Tibial nerve (tissue), 4 donors: Measurements from ENCODE around the gene PYCR2. TPM values are rescaled to one million over a fixed set of nuclear protein-coding genes. Genes with fewer than 3 reads are reported as not detected.

Source experiments
- DNase-seq, 2 donors: peaks; one replicate each; pipeline ENCODE4 v3.0.0-alpha.2; 2019; ENCODE audit warnings: low spot score in 2 of 2
- H3K27ac ChIP-seq, 4 donors: fragments of 200-600 bp; sonication (generic) in 3 of 4; one replicate each; pipeline ENCODE4 v1.5.1; 2017 to 2019; ENCODE audit warnings: mild to moderate bottlenecking in 1 of 4
- H3K27me3 ChIP-seq, 2 donors: fragments of 200-600 bp; sonication (generic) in 1 of 2; one replicate each; pipeline versions ENCODE4 v1.5.1 to v1.6.0; 2017 to 2019
- H3K36me3 ChIP-seq, 3 donors: fragments of 200-600 bp; sonication (generic); one replicate each; pipeline ENCODE4 v1.5.1; 2018 to 2019
- H3K4me1 ChIP-seq, 4 donors: fragments of 200-600 bp; sonication (generic) in 3 of 4; one replicate each; pipeline ENCODE4 v1.5.1; 2017 to 2019
- H3K4me3 ChIP-seq, 4 donors: fragments of 200-600 bp; sonication (generic) in 3 of 4; one replicate each; pipeline ENCODE4 v1.5.1; 2017 to 2019; ENCODE audit warnings: mild to moderate bottlenecking in 1 of 4, moderate library complexity in 1 of 4
- H3K9me3 ChIP-seq, 4 donors: fragments of 200-600 bp; sonication (generic) in 3 of 4; one replicate each; pipeline ENCODE4 v1.5.1; 2017 to 2019
- CTCF ChIP-seq, 5 experiments: fragments of 200-600 bp in 3 of 5; fragments of 450-650 bp in 2 of 5; sonication (generic) in 3 of 5; IDR thresholded peaks; one replicate each; pipeline ENCODE4 v1.5.1; 2016 to 2019; ENCODE audit warnings: antibody characterized with exemption in 5 of 5, mild to moderate bottlenecking in 3 of 5, moderate library complexity in 2 of 5
- EP300 ChIP-seq, 2 donors: sonication (generic); formaldehyde crosslinking; IDR thresholded peaks; one replicate each; pipeline ENCODE4 v1.6.1; 2017; ENCODE audit warnings: antibody characterized with exemption in 2 of 2, mild to moderate bottlenecking in 1 of 2
- POLR2A ChIP-seq, 2 donors: fragments of 450-650 bp; IDR thresholded peaks; one replicate each; pipeline ENCODE4 v1.6.1; 2017; ENCODE audit warnings: antibody characterized with exemption in 2 of 2, mild to moderate bottlenecking in 2 of 2, moderate library complexity in 2 of 2
- WGBS, 2 donors: methylation state at CpG; one replicate each; pipeline ENCODE4 v1.1.5; 2018; 5-methylcytosine and 5-hydroxymethylcytosine counted together
- total RNA-seq, 4 donors: library from RNA; depleted of rRNA; stranded (reverse); fragments of >200 nt; gene quantifications; one replicate each; pipeline ENCODE4 v1.1.0, GENCODE V29; 2016

PYCR2 gene
- total RNA-seq, 4 donors from 2014 or later: 54.2 to 80.8 (median 59.0) TPM

- Histone ChIP-seq H3K4me1 (peaks cover 0 to 4% (median 0%) of the 10 kb centered on the region in 4 donors), H3K36me3 (no peaks in the 10 kb centered on the region), H3K4me3 (no peak overlapping the region), H3K9me3 (no peaks in the 10 kb centered on the region), H3K27me3 (peaks cover 0 to 9% of the 10 kb centered on the region in 2 donors), H3K27ac (no peak overlapping the region)
- DNase-seq: no peak
- 59 to 68% methylated on average over 4 of the region's 4 CpGs for WGBS, 2 donors
- TF ChIP-seq CTCF (IDR thresholded peaks at IDR 0.05) (no peak), EP300 (IDR thresholded peaks at IDR 0.05) (no peak), POLR2A (IDR thresholded peaks at IDR 0.05) (no peak)
Measured at GRCh38 chr1:225946082-225946620, 22.1 kb upstream of the PYCR2 start.

- Histone ChIP-seq H3K4me1 (peaks cover 0 to 10% (median 0%) of the 10 kb centered on the region in 4 donors), H3K27me3 (peaks cover 0 to 3% of the 10 kb centered on the region in 2 donors), H3K9me3 (no peaks in the 10 kb centered on the region), H3K27ac (no peak overlapping the region), H3K4me3 (no peak overlapping the region), H3K36me3 (no peaks in the 10 kb centered on the region)
- TF ChIP-seq CTCF (IDR thresholded peaks at IDR 0.05) (no peak), POLR2A (IDR thresholded peaks at IDR 0.05) (no peak), EP300 (IDR thresholded peaks at IDR 0.05) (no peak)
- WGBS, 2 donors: 42 to 57% methylated on average over 4 of the region's 4 CpGs
- no peak for DNase-seq
Measured at GRCh38 chr1:225945564-225945963, 21.5 kb upstream of the PYCR2 start.

- Histone ChIP-seq H3K4me1 (peaks cover 0 to 10% (median 0%) of the 10 kb centered on the region in 4 donors), H3K27ac (no peak overlapping the region), H3K4me3 (no peak overlapping the region), H3K27me3 (peaks cover 0 to 4% of the 10 kb centered on the region in 2 donors), H3K36me3 (no peaks in the 10 kb centered on the region), H3K9me3 (no peaks in the 10 kb centered on the region)
- TF ChIP-seq CTCF (IDR thresholded peaks at IDR 0.05): no peak
- TF ChIP-seq POLR2A (IDR thresholded peaks at IDR 0.05): no peak
- no peak for TF ChIP-seq EP300 (IDR thresholded peaks at IDR 0.05)
- DNase-seq: no peak
- WGBS, 2 donors: 76 to 81% methylated on average over 7 of the region's 7 CpGs
Measured at GRCh38 chr1:225944951-225945350, 20.9 kb upstream of the PYCR2 start.

- TF ChIP-seq EP300 (IDR thresholded peaks at IDR 0.05): no peak
- no peak for TF ChIP-seq CTCF (IDR thresholded peaks at IDR 0.05)
- no peak for TF ChIP-seq POLR2A (IDR thresholded peaks at IDR 0.05)
- 85 to 97% methylated on average over 2 of the region's 2 CpGs for WGBS, 2 donors
- Histone ChIP-seq H3K9me3 (no peaks in the 10 kb centered on the region), H3K36me3 (no peaks in the 10 kb centered on the region), H3K4me1 (peaks cover 0 to 10% (median 0%) of the 10 kb centered on the region in 4 donors), H3K4me3 (no peak overlapping the region), H3K27me3 (peaks cover 0 to 10% of the 10 kb centered on the region in 2 donors), H3K27ac (no peak overlapping the region)
- DNase-seq: no peak
Measured at GRCh38 chr1:225944387-225944786, 20.3 kb upstream of the PYCR2 start.

GRCh38 chr1:225943582-225943981 is 19.5 kb upstream of the PYCR2 start:
- 84 to 90% methylated on average over 4 of the region's 4 CpGs for WGBS, 2 donors

More at GRCh38 chr1:225943582-225943981, 19.5 kb upstream of the PYCR2 start:
- no peaks in the 10 kb centered on the region for H3K36me3 ChIP-seq
- no peak for DNase-seq
- no peak overlapping the region for H3K27ac ChIP-seq
- no peak overlapping the region for H3K4me3 ChIP-seq
- no peak for TF ChIP-seq CTCF (IDR thresholded peaks at IDR 0.05)
- TF ChIP-seq EP300 (IDR thresholded peaks at IDR 0.05): no peak
- no peak for TF ChIP-seq POLR2A (IDR thresholded peaks at IDR 0.05)
- H3K4me1 ChIP-seq: peaks cover 0 to 10% (median 0%) of the 10 kb centered on the region in 4 donors
- H3K27me3 ChIP-seq: peaks cover 0 to 13% of the 10 kb centered on the region in 2 donors
- no peaks in the 10 kb centered on the region for H3K9me3 ChIP-seq
